ENCODE measurements around the gene CCDC24.

CCDC24 gene

GRCh38 chr1:43980255-43981134, 10.9 kb upstream of the CCDC24 start:
- no peak for DNase-seq (ENCODE audit: low read depth in 2 of 3, low spot score in 2 of 3)

- DNase-seq (ENCODE audit: low read depth in 2 of 3, low spot score in 2 of 3) = no peak
Measured at GRCh38 chr1:43981135-43981491, 10.3 kb upstream of the CCDC24 start.

GRCh38 chr1:43981636-43982035, 9.8 kb upstream of the CCDC24 start:
- no peak for DNase-seq (ENCODE audit: low read depth in 2 of 3, low spot score in 2 of 3)

GRCh38 chr1:43982241-43982640, 9.2 kb upstream of the CCDC24 start:
- no peak for DNase-seq (ENCODE audit: low read depth in 2 of 3, low spot score in 2 of 3)

GRCh38 chr1:43982808-43983207, 8.6 kb upstream of the CCDC24 start:
- DNase-seq (ENCODE audit: low read depth in 2 of 3, low spot score in 2 of 3) = no peak

- no peak for DNase-seq (ENCODE audit: low read depth in 2 of 3, low spot score in 2 of 3)
Measured at GRCh38 chr1:43983253-43983899, 8.0 kb upstream of the CCDC24 start.

- DNase-seq (ENCODE audit: low read depth in 2 of 3, low spot score in 2 of 3) = no peak
Measured at GRCh38 chr1:43984855-43985254, 6.5 kb upstream of the CCDC24 start.

- no peak for DNase-seq (ENCODE audit: low read depth in 2 of 3, low spot score in 2 of 3)
Measured at GRCh38 chr1:43985984-43986595, 5.3 kb upstream of the CCDC24 start.

GRCh38 chr1:43986712-43987111, 4.7 kb upstream of the CCDC24 start:
- no peak for DNase-seq (ENCODE audit: low read depth in 2 of 3, low spot score in 2 of 3)

GRCh38 chr1:43987159-43987902, 4.1 kb upstream of the CCDC24 start:
- DNase-seq (ENCODE audit: low read depth in 2 of 3, low spot score in 2 of 3) = no peak

GRCh38 chr1:43990271-43991199, 864 bp upstream of the CCDC24 start:
- DNase-seq (ENCODE audit: low read depth in 2 of 3, low spot score in 2 of 3) = no peak

GRCh38 chr1:43991200-43991475, 261 bp upstream of the CCDC24 start:
- DNase-seq (ENCODE audit: low read depth in 2 of 3, low spot score in 2 of 3) = no peak

GRCh38 chr1:43992232-43992995, 1.0 kb downstream of the CCDC24 start:
- no peak for DNase-seq (ENCODE audit: low read depth in 2 of 3, low spot score in 2 of 3)

GRCh38 chr1:43993206-43993914, 2.0 kb downstream of the CCDC24 start:
- DNase-seq (ENCODE audit: low read depth in 2 of 3, low spot score in 2 of 3) = no peak

GRCh38 chr1:43994071-43994470, 2.7 kb downstream of the CCDC24 start:
- no peak for DNase-seq (ENCODE audit: low read depth in 2 of 3, low spot score in 2 of 3)

GRCh38 chr1:43994794-43995790, 3.7 kb downstream of the CCDC24 start:
- no peak for DNase-seq (ENCODE audit: low read depth in 2 of 3, low spot score in 2 of 3)

- DNase-seq (ENCODE audit: low read depth in 2 of 3, low spot score in 2 of 3) = no peak
Measured at GRCh38 chr1:43995984-43996732, 4.8 kb downstream of the CCDC24 start.

All from activated CD8-positive, alpha-beta memory T cell treated with anti-CD3 and anti-CD28 coated beads for 48 hours (primary cell).